GM18519 (cell line): ENCODE measurements around the gene WSCD2.

ENCODE experiments used
- ATAC-seq: cut with Tn5 transposase; IDR thresholded peaks from one replicate; pipeline ENCODE4 v1.9.1; 2021; ENCODE audit warnings: mild to moderate bottlenecking, moderate library complexity; ENCODE audit not compliant: unreplicated experiment, low FRiP score

WSCD2 gene

DNA sequence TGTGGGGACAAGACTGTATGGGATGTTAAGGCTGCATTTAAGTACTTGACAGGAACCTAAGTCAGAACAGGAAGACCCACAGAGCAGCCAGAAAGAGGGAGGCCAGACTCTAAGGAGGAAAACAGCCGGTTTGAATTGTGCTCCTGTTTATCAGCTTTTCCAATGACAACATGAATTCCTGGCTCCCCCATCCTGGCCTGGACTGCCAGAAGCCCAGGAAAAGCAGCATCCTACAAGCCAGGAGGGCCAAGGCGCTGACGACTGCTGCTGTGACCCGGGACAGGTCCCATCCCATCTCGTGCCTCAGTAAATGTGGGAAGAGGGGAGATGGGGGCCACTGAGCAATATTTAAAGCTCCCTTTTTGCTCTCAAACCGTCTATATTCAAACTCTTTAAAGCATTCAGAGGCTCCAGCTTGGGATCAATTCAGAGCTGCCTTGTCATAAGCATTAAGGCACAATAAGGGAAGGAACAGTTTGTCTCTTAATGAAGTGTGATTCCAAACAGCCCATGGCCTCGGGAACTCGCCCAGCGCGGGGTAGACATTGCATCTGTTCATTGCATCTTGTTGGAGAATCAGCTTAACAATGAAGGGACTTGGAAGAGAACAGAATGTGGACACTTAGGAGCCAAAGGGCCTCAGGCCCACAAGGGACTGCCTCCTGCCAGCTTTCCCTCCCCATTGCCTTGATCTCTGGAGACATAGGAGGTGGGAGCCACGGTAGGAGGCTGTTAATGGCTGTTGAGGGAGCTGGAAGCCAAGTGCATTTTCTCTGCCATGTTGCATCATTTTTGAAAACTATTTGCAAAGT is 160.5 kb downstream of the WSCD2 start:
- no peak for ATAC-seq

DNA sequence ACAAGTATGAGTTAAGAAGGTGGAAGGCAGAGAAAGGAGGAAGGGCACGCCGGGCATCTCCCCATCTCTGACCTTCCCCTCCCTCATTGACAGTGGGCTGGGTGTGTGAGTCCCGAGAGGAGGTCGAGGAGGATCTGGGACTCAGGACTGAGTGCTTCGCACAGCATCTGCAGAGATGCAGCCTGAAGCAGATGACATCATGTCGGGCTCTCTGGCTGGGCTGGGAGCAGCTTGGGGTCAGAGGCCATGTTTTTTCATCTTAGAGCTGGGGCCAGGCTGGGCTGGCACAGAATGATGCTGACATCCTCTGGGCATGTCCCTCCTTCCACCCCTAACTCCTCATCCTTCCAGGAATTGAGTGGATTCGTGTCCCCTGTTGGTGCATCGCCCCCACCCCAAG is 166.6 kb downstream of the WSCD2 start:
- no peak for ATAC-seq

DNA sequence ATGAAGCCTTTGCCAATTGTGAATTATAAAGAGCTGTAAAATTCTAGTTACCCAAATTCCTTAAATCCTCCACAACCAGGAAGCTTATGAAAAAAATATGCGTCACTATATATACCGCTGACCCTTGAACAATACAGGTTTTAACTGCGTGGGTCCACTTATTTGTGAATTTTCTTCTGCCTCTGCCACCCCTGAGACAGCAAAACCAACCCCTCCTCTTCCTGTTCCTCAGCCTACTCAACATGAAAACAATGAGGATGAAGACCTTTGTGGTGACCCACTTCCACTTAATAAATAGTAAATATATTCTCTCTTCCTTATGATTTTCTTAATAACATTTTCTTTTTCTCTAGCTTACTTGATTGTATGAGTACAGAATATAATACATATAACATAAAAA is 167.9 kb downstream of the WSCD2 start:
- no peak for ATAC-seq

DNA sequence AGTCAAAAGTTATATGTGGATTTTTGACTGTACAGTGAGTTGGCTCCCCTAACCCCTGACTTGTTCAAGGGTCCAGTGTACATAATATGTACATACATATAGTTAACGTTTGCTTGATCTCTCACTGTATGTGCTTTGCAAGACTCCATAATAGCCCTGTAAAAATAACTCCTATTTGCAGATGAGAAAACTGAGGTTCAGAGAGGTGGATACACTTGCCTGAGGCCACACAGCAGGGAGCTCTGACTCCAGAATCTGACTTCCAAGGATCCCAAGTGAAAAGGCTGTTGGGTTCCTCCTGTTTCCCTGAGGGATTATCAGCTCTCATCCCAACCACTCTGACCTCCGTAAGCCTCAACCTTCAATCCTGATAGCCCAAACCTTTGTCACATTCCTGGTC is 168.3 kb downstream of the WSCD2 start:
- ATAC-seq: no peak

DNA sequence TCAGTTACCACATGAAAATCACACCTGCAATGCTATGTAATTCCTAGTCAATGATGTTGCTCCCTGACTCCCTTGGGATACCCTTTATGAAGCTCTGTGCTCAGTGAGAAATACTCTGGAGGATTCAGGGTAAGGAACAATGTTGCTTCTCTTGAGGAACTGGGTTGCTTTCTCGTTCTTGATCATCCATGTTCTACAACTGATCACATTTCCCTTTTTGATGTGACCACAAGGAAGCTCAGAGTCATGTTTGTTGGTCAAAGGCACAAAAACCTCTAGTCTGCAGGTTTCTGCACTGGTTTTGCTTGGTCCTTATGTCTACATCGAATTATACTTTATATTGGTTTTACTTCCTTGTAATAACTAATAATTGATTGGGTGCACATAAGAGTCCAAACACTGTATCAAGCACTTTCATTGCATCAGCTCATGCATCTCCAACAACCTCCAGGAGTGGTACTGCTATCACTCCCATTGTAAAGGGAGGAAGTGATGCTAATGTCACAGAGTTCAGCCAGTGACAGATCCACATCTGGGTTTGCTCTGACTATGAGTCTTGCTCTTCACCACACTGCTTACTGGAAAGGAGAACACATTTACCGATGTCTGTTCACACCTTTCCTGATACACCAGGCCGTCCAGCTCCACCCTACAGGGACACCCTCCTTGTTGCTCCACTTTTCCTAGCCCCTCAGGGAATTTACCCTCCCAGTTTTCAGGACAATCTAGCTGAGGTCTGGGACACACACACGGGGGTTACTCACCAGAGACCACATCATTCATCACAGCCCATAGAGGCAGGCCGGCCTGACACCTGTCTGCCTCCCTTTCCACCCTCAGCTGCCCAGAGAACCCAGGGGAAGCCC is 169.0 kb downstream of the WSCD2 start:
- peak; percentile 63 for ATAC-seq

DNA sequence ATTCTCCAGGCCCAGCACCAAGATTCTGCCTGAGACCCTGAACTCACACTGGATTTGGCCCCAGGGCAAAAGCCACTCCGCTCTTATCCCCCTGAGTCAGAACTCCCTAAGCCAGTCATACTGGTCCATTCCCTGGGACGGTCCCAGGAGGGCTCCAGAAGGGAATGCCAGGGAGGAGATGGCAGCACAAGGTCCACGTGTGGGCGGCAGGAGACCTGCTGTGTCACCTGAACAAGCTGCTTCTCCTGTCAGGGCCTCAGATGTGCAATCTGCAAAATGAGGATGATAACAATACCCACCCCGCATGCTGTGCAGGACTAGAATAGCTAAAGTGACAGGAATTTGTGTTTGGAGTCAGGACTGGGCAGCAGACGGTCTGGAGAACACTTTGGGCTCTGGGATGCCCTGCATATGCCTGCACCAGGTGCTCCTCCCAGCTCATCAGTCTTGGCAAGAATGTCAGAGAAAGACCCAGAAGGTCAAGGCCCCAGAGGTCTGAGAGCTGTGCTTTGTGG is 169.7 kb downstream of the WSCD2 start:
- ATAC-seq: no peak

DNA sequence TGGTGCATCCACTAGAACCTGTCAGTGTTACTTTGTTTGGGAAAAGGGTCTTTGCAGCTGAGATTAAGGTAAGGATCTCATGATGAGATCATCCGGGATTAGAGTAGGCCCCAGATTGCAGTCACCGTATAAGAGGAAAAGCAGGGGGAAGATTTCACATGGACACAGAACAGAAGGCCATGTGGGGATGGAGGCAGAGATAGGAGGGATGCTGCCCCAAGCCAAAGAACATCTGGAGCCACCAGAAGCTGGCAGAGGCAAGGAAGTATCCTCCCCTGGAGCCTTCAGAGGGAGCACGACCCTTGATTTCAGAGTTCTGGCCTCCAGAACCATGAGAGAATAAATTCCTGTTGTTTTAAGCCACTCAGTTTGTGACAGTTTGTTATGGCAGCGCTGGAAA is 170.4 kb downstream of the WSCD2 start:
- no peak for ATAC-seq
